HL-60 (cell line): ENCODE measurements around the gene TBXAS1.

Experiments used
- DNase-seq, 2 experiments: peaks; one replicate each; pipeline ENCODE4 v3.0.0-alpha.2; 2010 to 2020; ENCODE audit warnings: low read depth in 1 of 2, low spot score in 1 of 2
- H3K27ac ChIP-seq: fragments of 250-450 bp; sonication (Bioruptor Pico); replicated peaks from 2 replicates; pipeline ENCODE4 v1.5.1; 2020; ENCODE audit warnings: mild to moderate bottlenecking, moderate library complexity
- H3K27me3 ChIP-seq: fragments of 250-450 bp; sonication (Bioruptor Pico); 2 replicates; pipeline ENCODE4 v1.5.1; 2021; ENCODE audit warnings: mild to moderate bottlenecking, moderate library complexity; ENCODE audit not compliant: insufficient read depth, poor library complexity, severe bottlenecking
- H3K4me3 ChIP-seq: replicated peaks from 2 replicates; pipeline ENCODE4 v1.5.1; 2011; ENCODE audit warnings: mild to moderate bottlenecking, control low read depth, low read length; ENCODE audit not compliant: insufficient read depth
- GABPA ChIP-seq: IDR thresholded peaks from 2 replicates; pipeline ENCODE4 v1.6.1; 2012; ENCODE audit warnings: low read depth
- POLR2AphosphoS5 ChIP-seq: IDR thresholded peaks from 2 replicates; pipeline ENCODE4 v1.6.1; 2012; ENCODE audit warnings: low read depth
- REST ChIP-seq: IDR thresholded peaks from 2 replicates; pipeline ENCODE4 v1.6.1; 2012; ENCODE audit warnings: low read depth; ENCODE audit not compliant: insufficient replicate concordance
- SPI1 ChIP-seq: IDR thresholded peaks from 2 replicates; pipeline ENCODE4 v1.6.1; 2012; ENCODE audit warnings: low read depth, mild to moderate bottlenecking, borderline replicate concordance
- TF ChIP-seq, protein P1 (sequence below): IDR thresholded peaks from one replicate; pipeline ENCODE4 v1.5.1; 2011; ENCODE audit warnings: low read length, control low read depth, inconsistent platforms; ENCODE audit not compliant: insufficient read depth

TBXAS1 gene

GRCh38 chr7:139948167-139948566 lies 119.1 kb downstream of the TBXAS1 start:
- TF ChIP-seq, protein P1, sequence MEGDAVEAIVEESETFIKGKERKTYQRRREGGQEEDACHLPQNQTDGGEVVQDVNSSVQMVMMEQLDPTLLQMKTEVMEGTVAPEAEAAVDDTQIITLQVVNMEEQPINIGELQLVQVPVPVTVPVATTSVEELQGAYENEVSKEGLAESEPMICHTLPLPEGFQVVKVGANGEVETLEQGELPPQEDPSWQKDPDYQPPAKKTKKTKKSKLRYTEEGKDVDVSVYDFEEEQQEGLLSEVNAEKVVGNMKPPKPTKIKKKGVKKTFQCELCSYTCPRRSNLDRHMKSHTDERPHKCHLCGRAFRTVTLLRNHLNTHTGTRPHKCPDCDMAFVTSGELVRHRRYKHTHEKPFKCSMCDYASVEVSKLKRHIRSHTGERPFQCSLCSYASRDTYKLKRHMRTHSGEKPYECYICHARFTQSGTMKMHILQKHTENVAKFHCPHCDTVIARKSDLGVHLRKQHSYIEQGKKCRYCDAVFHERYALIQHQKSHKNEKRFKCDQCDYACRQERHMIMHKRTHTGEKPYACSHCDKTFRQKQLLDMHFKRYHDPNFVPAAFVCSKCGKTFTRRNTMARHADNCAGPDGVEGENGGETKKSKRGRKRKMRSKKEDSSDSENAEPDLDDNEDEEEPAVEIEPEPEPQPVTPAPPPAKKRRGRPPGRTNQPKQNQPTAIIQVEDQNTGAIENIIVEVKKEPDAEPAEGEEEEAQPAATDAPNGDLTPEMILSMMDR = no peak
- TF ChIP-seq SPI1 = no peak
- TF ChIP-seq REST = no peak
- no peak for TF ChIP-seq POLR2AphosphoS5
- no peak for TF ChIP-seq GABPA
- H3K4me3 ChIP-seq = no peak overlapping the region
- no peak overlapping the region for H3K27ac ChIP-seq
- no peak for DNase-seq
- H3K27me3 ChIP-seq = no peaks in the 10 kb centered on the region

GRCh38 chr7:139948587-139949335 lies 119.7 kb downstream of the TBXAS1 start:
- H3K27ac ChIP-seq = no peak overlapping the region
- no peaks in the 10 kb centered on the region for H3K27me3 ChIP-seq
- no peak overlapping the region for H3K4me3 ChIP-seq
- TF ChIP-seq REST (no peak), POLR2AphosphoS5 (no peak), SPI1 (no peak), GABPA (no peak)
- TF ChIP-seq, protein P1 = no peak
- no peak for DNase-seq

DNA sequence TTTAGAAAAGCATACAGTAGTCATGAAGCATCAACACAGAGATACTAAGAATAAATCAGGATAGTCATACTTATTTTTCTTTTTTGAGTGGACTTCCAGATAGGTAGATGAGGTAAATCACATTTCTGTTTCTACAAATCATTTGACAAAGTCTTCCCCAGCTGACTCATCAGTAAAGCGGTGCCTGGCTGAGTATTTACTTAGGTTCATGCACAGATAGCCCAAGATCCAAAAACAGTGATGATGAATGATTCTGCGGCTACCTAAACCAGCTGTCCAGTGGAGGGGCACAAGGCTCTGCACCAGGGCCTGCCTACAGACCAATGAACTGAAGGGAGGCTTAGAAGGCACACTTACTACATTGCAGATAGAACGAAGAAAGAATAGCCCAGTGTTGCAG lies 120.6 kb downstream of the TBXAS1 start:
- Histone ChIP-seq H3K27me3 (no peaks in the 10 kb centered on the region), H3K4me3 (no peak overlapping the region), H3K27ac (no peak overlapping the region)
- TF ChIP-seq GABPA (no peak), SPI1 (no peak)
- DNase-seq = no peak

GRCh38 chr7:139950881-139951525 lies 121.9 kb downstream of the TBXAS1 start:
- no peaks in the 10 kb centered on the region for H3K27me3 ChIP-seq
- H3K4me3 ChIP-seq = no peak overlapping the region
- no peak overlapping the region for H3K27ac ChIP-seq
- TF ChIP-seq POLR2AphosphoS5 (no peak), GABPA (no peak), SPI1 (no peak), REST (no peak)
- TF ChIP-seq, protein P1 = no peak
- DNase-seq = no peak
